Memory B cell (primary cell): ENCODE data around the gene CCDC122.

ENCODE experiments used
- ATAC-seq: fragments of 150-1000 bp; cut with Tn5 transposase; 2 replicates; pipeline ENCODE4 v1.10.0; 2021; ENCODE audit warnings: low read depth, mild to moderate bottlenecking, moderate library complexity
- DNase-seq, 2 donors: peaks; one replicate each; pipeline ENCODE4 v3.0.0; 2022; ENCODE audit warnings: low spot score in 2 of 2
- H3K27ac Mint-ChIP-seq: one replicate; pipeline ENCODE4 v1.8.0; 2022; ENCODE audit warnings: mild to moderate bottlenecking, moderate library complexity, mixed read lengths
- H3K27me3 Mint-ChIP-seq: one replicate; pipeline ENCODE4 v1.8.0; 2022; ENCODE audit warnings: mixed read lengths
- H3K36me3 Mint-ChIP-seq: one replicate; pipeline ENCODE4 v1.8.0; 2022; ENCODE audit warnings: mild to moderate bottlenecking, mixed read lengths
- H3K4me1 Mint-ChIP-seq: one replicate; pipeline ENCODE4 v1.8.0; 2022; ENCODE audit warnings: mixed read lengths
- H3K4me3 Mint-ChIP-seq: one replicate; pipeline ENCODE4 v1.8.0; 2022; ENCODE audit warnings: mild to moderate bottlenecking, moderate library complexity, mixed read lengths
- H3K9me3 Mint-ChIP-seq: one replicate; pipeline ENCODE4 v1.8.0; 2022; ENCODE audit warnings: mixed read lengths

CCDC122 gene

DNA sequence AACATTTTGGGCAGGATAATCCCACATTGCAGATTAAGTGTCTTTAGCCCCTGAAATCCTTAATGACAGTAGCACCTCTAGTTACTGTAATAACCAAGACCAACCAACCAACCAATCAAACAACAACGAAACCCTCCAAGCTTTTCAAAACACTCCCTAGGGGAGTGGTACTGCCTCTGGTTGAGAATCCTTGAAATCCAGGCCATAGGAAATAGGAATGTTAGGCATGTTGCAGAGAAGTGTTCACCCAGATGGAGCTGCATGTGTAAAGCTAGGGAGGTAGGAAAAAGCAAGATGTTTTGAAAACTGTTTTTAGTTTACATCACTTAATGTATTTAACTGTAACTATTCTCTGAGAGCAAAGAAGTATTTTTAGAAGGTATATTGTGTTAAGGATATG lies 4.7 kb upstream of the CCDC122 start:
- Mint-ChIP-seq H3K36me3 (peaks cover 6% of the 10 kb centered on the region), H3K4me1 (peaks cover 11% of the 10 kb centered on the region), H3K4me3 (no peak overlapping the region), H3K27me3 (no peaks in the 10 kb centered on the region), H3K27ac (no peak overlapping the region), H3K9me3 (no peaks in the 10 kb centered on the region)
- ATAC-seq, result no peak
- no peak for DNase-seq

DNA sequence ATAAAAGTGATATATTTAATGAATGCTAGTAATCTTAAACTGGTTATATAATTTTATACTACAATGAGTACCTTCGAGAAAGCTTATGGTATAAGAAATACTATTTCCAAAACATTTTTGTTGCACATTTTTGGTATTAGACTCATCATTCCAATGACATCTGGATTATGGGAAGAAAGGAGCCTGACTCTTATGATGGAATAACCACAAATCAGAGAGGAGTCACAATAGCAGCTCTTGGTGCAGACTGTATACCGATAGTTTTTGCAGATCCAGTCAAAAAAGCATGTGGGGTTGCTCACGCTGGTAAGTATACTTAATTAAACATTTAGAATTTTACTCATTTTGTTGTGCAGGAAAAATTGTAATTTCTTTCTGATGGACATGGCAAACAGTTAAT lies 4.1 kb upstream of the CCDC122 start:
- Mint-ChIP-seq H3K4me1 (peaks cover 14% of the 10 kb centered on the region), H3K27me3 (no peaks in the 10 kb centered on the region), H3K4me3 (no peak overlapping the region), H3K36me3 (peaks cover 6% of the 10 kb centered on the region), H3K9me3 (no peaks in the 10 kb centered on the region), H3K27ac (no peak overlapping the region)
- ATAC-seq, result no peak
- no peak for DNase-seq

DNA sequence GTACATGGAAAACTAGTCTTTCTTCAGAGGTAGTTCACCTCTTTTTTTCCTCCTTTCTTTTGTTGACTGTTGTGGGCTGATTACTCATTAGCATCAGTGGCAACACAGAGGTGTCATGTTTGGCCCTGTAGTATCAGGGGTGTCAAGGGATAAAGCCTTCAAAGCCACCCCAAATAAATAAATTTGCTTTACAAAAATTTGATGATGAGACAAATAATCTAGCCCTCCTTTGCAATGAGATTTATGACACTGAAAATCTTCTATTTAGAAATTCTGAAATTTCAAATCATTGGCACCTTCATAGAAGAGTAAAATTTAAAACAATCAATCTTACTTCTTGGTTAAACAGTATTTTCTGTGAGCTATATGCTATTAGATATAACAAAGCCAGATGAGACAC lies 2.0 kb upstream of the CCDC122 start:
- ATAC-seq (no peak), DNase-seq (no peak)
- no peak overlapping the region for H3K27ac Mint-ChIP-seq
- peaks cover 27% of the 10 kb centered on the region for H3K4me1 Mint-ChIP-seq
- H3K9me3 Mint-ChIP-seq, result no peaks in the 10 kb centered on the region
- no peak overlapping the region for H3K4me3 Mint-ChIP-seq
- H3K36me3 Mint-ChIP-seq, result peaks cover 6% of the 10 kb centered on the region
- H3K27me3 Mint-ChIP-seq, result no peaks in the 10 kb centered on the region

DNA sequence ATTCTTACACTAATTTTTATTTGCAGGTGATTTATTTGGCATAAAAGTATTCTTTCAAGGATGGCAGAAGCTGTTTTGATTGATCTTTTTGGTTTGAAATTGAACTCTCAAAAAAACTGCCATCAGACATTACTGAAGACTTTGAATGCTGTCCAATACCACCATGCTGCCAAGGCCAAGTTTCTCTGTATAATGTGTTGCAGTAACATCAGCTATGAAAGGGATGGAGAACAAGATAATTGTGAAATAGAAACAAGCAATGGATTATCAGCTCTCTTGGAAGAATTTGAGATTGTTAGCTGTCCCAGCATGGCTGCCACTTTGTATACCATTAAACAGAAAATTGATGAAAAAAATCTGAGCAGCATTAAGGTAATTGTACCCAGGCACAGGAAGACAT lies 1.4 kb upstream of the CCDC122 start:
- DNase-seq (no peak), ATAC-seq (no peak)
- no peaks in the 10 kb centered on the region for H3K9me3 Mint-ChIP-seq
- H3K4me3 Mint-ChIP-seq, result no peak overlapping the region
- peaks cover 6% of the 10 kb centered on the region for H3K36me3 Mint-ChIP-seq
- H3K4me1 Mint-ChIP-seq, result peaks cover 27% of the 10 kb centered on the region
- H3K27ac Mint-ChIP-seq, result no peak overlapping the region
- no peaks in the 10 kb centered on the region for H3K27me3 Mint-ChIP-seq

DNA sequence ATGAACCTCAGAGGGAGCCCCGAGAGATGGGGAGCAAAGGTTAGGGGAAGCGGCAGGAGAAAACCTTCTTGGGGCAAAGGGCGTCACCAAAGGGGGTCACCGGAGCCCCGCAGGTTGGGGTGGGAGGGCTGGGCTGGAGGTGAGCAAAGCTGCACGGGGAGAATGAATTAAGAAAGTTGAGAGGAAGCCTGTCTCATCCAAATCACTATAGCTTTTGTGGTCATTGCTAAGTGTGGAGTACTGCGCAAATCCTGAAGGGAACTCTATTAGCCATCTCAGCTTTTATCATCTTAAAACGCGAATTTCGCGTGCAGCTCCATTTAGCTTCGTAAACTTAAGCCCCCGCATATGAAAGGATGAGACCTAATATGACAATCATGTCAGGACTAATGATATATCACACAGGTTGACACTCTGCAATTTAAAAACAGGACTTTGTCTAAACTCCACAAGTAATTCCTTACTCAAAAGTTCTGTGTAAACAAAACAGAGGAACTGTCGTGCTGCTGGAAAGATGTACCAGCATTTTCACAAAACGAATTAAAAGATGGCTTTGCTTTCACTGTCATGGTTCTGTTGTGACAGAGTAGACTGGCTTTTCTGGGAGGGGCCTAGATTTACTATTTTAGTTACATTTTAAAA lies 795 bp upstream of the CCDC122 start:
- Mint-ChIP-seq H3K4me1 (peaks cover 27% of the 10 kb centered on the region), H3K9me3 (no peaks in the 10 kb centered on the region), H3K27me3 (no peaks in the 10 kb centered on the region), H3K4me3 (peak overlapping the region; percentile 97), H3K36me3 (peaks cover 3% of the 10 kb centered on the region), H3K27ac (peak overlapping the region; percentile 98)
- DNase-seq (no peak), ATAC-seq (no peak)

DNA sequence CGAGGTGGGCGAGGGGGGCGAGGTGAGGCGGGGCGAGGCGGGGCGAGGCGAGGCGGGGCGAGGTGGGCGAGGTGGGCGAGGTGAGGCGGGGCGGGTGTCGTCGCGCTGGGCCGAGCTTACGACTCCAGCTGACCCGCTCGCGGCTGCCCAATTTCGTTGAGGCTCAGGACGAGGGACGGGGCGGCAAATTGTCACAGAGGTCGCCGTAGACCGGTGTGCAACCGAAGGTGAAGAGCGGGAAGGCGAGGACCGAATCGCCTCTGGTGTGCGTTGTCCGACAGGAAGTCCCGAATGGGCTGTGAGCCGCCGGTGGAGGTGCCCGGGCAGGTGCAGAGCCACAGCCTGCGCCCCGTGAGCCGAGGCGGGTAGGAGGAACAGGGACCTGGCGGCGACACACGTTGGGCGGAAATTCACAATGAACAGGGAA lies 228 bp upstream of the CCDC122 start, which contains the start of gene LACC1:
TSS of gene LACC1 (plus strand) at position 150 of the 427 bp plus-strand sequence. CDS start 1,082 bp downstream, outside the sequence.
- ATAC-seq, result peak; percentile 55
- peak within 1 kb of the TSS; percentile 98 for H3K27ac Mint-ChIP-seq
- H3K4me1 Mint-ChIP-seq, result peaks cover 27% of the 10 kb centered on the region
- H3K4me3 Mint-ChIP-seq, result peak within 1 kb of the TSS; percentile 97
- H3K9me3 Mint-ChIP-seq, result no peaks in the 10 kb centered on the region
- peaks cover 3% of the 10 kb centered on the region for H3K36me3 Mint-ChIP-seq
- DNase-seq, result peak; percentile 31 to 50
- H3K27me3 Mint-ChIP-seq, result no peaks in the 10 kb centered on the region

DNA sequence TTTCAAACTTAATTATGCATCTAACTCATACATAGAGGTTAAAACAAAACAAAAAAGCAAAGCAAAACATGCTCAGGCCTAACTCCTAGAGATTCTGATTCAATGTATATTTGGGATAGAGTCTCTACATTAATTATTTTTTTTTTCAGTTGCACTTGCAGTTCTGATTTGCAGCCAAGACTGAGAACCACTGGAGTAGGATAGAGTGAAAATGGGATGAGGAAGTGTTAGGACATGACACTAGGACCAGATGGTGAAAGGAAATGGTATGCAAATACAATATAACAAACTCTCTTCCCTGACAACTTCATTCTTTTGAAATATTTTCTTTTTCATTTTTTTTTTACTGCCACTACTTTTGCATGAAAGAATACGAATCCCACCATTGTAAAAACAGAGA lies 1.8 kb downstream of the CCDC122 start:
- peak overlapping the region; percentile 98 for H3K27ac Mint-ChIP-seq
- ATAC-seq (no peak), DNase-seq (no peak)
- H3K36me3 Mint-ChIP-seq, result no peaks in the 10 kb centered on the region
- peak overlapping the region; percentile 52 for H3K4me3 Mint-ChIP-seq
- H3K4me1 Mint-ChIP-seq, result peaks cover 27% of the 10 kb centered on the region
- no peaks in the 10 kb centered on the region for H3K9me3 Mint-ChIP-seq
- no peaks in the 10 kb centered on the region for H3K27me3 Mint-ChIP-seq

DNA sequence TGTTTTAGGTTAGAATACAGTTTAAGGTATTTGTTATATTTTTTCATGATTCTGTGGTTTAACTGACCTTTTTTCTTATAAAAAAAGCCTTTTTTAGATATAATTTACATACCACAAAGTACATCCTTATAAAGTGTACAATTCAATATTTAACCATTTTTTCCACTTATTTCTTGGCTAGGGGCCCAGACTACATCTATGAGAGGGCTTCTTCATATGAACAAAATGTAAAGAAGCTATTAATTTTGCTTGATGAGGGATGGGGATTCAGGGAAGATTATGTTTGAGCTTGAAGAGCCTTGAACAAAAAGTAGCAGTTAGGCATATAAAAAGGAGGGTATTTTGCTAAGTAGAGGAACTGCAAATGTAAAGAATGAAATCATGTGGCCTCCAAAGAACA lies 2.2 kb downstream of the CCDC122 start:
- no peaks in the 10 kb centered on the region for H3K27me3 Mint-ChIP-seq
- H3K36me3 Mint-ChIP-seq, result no peaks in the 10 kb centered on the region
- DNase-seq, result no peak
- H3K4me3 Mint-ChIP-seq, result peak overlapping the region; percentile 15
- no peaks in the 10 kb centered on the region for H3K9me3 Mint-ChIP-seq
- H3K27ac Mint-ChIP-seq, result peak overlapping the region; percentile 98
- peaks cover 27% of the 10 kb centered on the region for H3K4me1 Mint-ChIP-seq
- no peak for ATAC-seq

DNA sequence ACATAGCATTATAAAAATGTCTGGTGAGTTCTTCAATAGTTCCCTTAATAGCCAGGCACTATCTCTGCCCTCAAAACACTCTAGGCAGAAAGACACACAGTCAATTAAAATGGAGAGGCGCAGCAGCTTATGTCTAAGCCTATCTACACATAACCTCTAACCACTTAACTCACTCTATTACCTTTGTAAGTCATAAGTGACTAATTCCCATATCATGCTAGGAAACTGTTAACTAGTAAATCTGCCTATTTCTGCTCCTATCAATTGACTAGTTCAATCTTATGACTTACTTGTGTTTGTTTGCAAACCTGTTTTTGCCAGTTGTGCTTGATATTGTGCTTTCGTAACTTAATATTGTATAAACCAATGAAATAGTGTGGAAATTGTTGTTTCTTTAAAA lies 3.2 kb downstream of the CCDC122 start:
- no peak overlapping the region for H3K27ac Mint-ChIP-seq
- no peaks in the 10 kb centered on the region for H3K27me3 Mint-ChIP-seq
- H3K9me3 Mint-ChIP-seq, result no peaks in the 10 kb centered on the region
- H3K36me3 Mint-ChIP-seq, result no peaks in the 10 kb centered on the region
- ATAC-seq (no peak), DNase-seq (no peak)
- no peak overlapping the region for H3K4me3 Mint-ChIP-seq
- peaks cover 27% of the 10 kb centered on the region for H3K4me1 Mint-ChIP-seq

DNA sequence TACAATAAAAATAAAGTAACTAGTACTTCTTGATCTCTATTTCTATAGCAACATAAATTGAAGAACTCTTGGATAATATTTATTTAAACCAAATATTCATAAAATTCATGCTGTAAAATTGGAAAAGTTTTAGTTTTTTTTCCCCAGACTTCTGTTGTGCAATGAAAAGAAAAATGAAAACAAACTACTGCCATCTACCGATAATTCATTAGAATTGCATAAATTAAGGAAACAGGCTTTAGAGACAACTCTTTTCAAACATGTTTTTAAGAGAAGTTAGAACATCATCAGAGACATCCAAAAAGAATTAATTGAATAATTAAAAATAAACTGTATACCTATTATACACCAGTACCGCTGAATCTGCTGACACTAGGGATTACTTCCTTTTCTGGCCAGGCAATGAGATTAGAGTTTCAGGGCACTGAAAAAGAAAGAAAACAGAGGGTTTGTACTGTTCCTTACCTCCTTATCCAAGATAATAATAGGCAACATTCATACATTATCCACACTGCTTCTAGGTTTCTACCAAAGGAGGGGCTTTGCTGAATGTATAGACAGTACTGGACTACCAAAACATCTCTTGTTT lies 4.9 kb downstream of the CCDC122 start:
- no peaks in the 10 kb centered on the region for H3K9me3 Mint-ChIP-seq
- H3K4me1 Mint-ChIP-seq, result peaks cover 20% of the 10 kb centered on the region
- ATAC-seq (no peak), DNase-seq (no peak)
- H3K4me3 Mint-ChIP-seq, result no peak overlapping the region
- H3K27me3 Mint-ChIP-seq, result no peaks in the 10 kb centered on the region
- H3K36me3 Mint-ChIP-seq, result peaks cover 2% of the 10 kb centered on the region
- no peak overlapping the region for H3K27ac Mint-ChIP-seq

DNA sequence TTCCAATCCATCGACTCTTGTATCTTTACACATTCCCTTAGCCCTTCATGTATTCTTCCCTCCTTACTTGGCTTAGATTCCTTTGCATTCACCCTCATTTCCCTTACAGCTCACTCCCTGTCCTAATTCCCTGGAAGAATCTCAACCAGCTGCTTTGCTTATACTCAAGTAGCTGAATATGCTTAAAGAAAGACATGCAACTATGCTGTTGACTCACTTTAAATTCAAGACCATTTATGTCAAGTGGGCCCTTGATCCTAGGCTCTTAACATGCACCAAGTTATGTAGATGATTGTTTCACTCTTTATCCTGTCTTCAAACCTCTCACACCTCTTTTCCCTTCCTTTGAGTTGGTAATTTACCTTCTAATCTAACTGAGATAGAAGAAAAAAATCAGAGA lies 7.4 kb downstream of the CCDC122 start:
- Mint-ChIP-seq H3K36me3 (peaks cover 8% of the 10 kb centered on the region), H3K4me1 (no peaks in the 10 kb centered on the region)
- DNase-seq, result no peak

DNA sequence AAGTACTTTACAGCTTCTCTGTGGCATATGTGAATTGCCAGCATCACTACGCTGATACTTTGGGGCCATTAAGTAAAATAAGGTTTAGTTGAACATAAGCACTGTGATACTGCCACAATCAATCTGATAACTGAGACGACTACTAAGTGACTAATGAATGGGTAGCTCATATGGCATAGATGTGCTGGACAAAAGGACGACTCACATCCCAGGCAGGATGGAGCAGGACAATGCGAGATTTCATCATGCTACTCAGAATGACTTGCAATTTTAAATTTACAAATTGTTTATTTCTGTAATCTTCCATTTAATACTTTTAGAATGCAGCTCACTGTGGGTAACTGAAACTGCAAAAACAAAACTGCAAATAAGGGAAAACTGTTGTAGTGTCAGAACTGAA lies 13.6 kb downstream of the CCDC122 start:
- Mint-ChIP-seq H3K4me3 (no peak overlapping the region), H3K27me3 (no peaks in the 10 kb centered on the region), H3K4me1 (no peaks in the 10 kb centered on the region), H3K27ac (no peak overlapping the region), H3K9me3 (peaks cover 5% of the 10 kb centered on the region), H3K36me3 (peaks cover 11% of the 10 kb centered on the region)
- DNase-seq (no peak), ATAC-seq (no peak)

More for the DNA sequence above, 7.4 kb downstream of the CCDC122 start:
- no peaks in the 10 kb centered on the region for H3K9me3 Mint-ChIP-seq
- no peak for ATAC-seq
- no peaks in the 10 kb centered on the region for H3K27me3 Mint-ChIP-seq
- H3K27ac Mint-ChIP-seq, result no peak overlapping the region
- H3K4me3 Mint-ChIP-seq, result no peak overlapping the region

DNA sequence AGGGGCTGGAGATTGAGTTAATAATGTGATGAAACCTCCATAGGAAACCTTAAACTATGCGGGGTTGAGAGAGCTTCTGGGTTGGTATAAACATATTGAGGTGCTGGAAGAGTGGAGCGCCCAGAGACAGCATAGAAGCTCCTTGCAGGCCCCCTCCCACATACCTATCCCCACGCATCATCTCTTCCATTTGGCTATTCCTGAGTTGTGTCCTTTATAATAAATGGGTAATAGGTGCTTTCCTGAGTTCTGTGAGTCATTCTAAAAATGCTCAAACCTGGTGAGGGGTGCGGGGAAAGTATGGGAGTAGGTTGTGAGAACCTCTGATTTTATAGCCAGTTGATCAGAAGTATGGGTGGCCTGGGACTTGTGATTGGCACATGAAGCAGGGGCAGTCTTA lies 14.6 kb downstream of the CCDC122 start:
- Mint-ChIP-seq H3K4me3 (no peak overlapping the region), H3K4me1 (no peaks in the 10 kb centered on the region), H3K9me3 (peaks cover 5% of the 10 kb centered on the region), H3K27me3 (no peaks in the 10 kb centered on the region), H3K27ac (no peak overlapping the region), H3K36me3 (peaks cover 9% of the 10 kb centered on the region)
- DNase-seq, result no peak
- no peak for ATAC-seq

DNA sequence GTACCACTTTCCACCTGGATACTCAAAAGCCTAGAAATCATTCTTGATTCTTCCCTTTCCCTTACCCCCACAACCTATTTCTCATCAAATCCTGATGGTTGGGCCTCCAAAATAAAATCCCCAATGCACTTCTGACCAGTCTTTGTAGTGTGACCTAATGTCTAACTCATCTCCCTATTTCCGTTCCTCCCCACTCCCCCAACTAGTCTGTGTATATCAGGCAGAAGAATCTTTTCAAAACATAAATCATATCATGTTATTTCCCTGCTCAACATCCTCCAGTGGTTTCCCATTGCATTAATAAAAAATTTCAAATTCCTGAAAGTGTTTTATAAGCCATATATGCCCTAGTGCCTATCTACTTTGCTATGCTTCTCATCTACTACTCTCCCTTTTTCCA lies 17.7 kb downstream of the CCDC122 start:
- H3K4me3 Mint-ChIP-seq, result no peak overlapping the region
- peaks cover 7% of the 10 kb centered on the region for H3K36me3 Mint-ChIP-seq
- peaks cover 5% of the 10 kb centered on the region for H3K9me3 Mint-ChIP-seq
- no peak overlapping the region for H3K27ac Mint-ChIP-seq
- DNase-seq (no peak), ATAC-seq (no peak)
- no peaks in the 10 kb centered on the region for H3K27me3 Mint-ChIP-seq
- H3K4me1 Mint-ChIP-seq, result no peaks in the 10 kb centered on the region

DNA sequence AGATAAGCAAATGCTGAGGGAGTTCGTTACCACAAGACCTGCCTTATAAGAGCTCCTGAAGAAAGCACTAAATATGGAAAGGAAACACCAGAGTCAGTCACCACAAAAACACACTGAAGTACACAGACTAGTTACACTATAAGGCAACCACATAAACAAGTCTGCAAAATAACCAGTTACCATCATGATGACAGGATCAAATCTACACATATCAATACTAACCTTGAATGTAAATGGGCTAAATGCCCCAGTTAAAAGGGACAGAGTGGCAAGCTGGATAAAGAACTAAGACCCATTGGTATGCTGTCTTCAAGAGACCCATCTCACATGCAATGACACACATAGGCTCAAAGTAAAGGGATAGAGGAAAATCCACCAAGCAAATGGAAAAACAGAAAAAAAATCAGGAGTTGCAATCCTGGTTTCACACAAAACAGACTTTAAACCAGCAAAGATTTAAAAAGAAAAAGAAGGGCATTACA lies 26.6 kb downstream of the CCDC122 start:
- Mint-ChIP-seq H3K27ac (no peak overlapping the region), H3K27me3 (no peaks in the 10 kb centered on the region), H3K4me3 (no peak overlapping the region), H3K4me1 (no peaks in the 10 kb centered on the region), H3K36me3 (peaks cover 61% of the 10 kb centered on the region), H3K9me3 (peaks cover 38% of the 10 kb centered on the region)
- DNase-seq (no peak), ATAC-seq (no peak)
